Measurements from ENCODE around the gene BLOC1S1. TPM values are rescaled to one million over a fixed set of nuclear protein-coding genes. Genes with fewer than 3 reads are reported as not detected.

The BLOC1S1 gene
- total RNA-seq, 4 donors from 2014 or later, result 53.6 to 238 (median 140) TPM

GRCh38 chr12:55733021-55733555 is 17.2 kb downstream of the BLOC1S1 start:
- intact Hi-C loops (cut with DNase I; ENCODE audit: low total_unique reads), result no loop called here
- Histone ChIP-seq H3K4me3 (no peak overlapping the region), H3K36me3 (no peaks in the 10 kb centered on the region), H3K27me3 (no peaks in the 10 kb centered on the region), H3K9me3 (no peaks in the 10 kb centered on the region), H3K4me1 (peaks cover 0 to 5% of the 10 kb centered on the region in 2 donors), H3K27ac (no peak overlapping the region)
- TF ChIP-seq CTCF (IDR thresholded peaks at IDR 0.05) (no peak), POLR2A (IDR thresholded peaks at IDR 0.05) (no peak)
- DNase-seq, result no peak

DNA sequence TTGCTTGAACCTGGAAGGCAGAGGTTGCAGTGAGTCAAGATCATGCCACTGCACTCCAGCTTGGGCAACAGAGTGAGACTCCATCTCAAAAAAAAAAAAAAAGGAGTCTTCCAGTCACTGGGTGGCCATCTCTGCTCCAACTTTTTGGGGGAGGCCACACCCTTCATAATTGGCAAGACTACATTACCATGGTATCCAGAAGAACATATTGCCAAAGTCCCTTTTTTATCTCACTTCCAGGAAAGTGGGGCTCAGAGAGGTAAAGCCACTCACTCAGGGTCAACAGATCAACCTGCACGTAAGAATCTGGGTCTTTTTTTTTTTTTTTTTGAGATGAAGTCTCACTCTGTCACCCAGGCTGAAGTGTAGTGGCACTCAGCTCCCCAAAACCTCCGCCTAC is 18.0 kb downstream of the BLOC1S1 start:
- Histone ChIP-seq H3K9me3 (no peaks in the 10 kb centered on the region), H3K27ac (no peak overlapping the region), H3K27me3 (no peaks in the 10 kb centered on the region), H3K4me3 (no peak overlapping the region), H3K36me3 (no peaks in the 10 kb centered on the region), H3K4me1 (peaks cover 0 to 5% of the 10 kb centered on the region in 2 donors)
- TF ChIP-seq CTCF (IDR thresholded peaks at IDR 0.05) (no peak), POLR2A (IDR thresholded peaks at IDR 0.05) (no peak)
- DNase-seq, result no peak
- intact Hi-C loops (cut with DNase I; ENCODE audit: low total_unique reads), result no loop called here

DNA sequence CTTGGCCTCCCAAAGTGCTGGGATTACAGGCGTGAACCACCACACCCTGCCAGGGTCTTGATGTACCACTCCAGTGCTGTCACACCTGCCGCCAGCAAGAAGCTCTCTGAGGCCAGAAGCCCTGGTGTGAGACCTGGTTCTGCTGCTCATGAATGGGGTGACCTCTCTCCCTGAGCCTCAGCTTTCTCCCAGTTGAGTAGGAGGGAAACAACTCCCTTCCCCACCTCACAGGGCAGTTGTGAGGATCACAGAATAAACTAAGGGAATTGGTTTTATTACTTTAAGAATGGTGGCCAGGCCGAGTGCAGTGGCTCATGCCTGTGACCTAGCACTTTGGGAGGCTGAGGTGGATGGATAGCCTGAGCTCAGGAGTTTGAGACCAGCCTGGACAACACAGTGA is 18.7 kb downstream of the BLOC1S1 start:
- Histone ChIP-seq H3K9me3 (no peaks in the 10 kb centered on the region), H3K4me1 (peaks cover 0 to 5% of the 10 kb centered on the region in 2 donors), H3K27me3 (no peaks in the 10 kb centered on the region), H3K27ac (no peak overlapping the region), H3K36me3 (no peaks in the 10 kb centered on the region), H3K4me3 (no peak overlapping the region)
- no peak for DNase-seq
- intact Hi-C loops (cut with DNase I; ENCODE audit: low total_unique reads), result no loop called here
- no peak for TF ChIP-seq POLR2A (IDR thresholded peaks at IDR 0.05)
- TF ChIP-seq CTCF (IDR thresholded peaks at IDR 0.05), result no peak

DNA sequence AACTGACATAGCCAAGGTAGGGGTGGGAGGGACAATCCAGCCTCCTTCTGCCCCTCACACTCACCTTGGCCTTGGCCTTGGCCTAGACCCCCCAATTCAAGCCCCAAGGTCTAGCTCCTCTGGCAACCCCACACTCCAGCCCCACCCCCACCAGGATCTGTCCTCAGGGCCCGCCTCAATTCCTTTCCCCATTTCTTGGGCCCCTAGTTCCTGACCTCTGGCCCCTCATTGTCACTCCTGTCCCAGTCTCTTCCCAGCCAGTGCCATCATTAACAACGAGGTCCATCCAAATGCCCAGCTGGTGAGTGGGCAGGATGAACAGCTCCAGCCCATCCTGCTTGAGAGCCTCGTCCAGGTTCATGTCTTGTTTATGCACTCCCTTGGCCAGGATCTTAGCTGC is 20.2 kb downstream of the BLOC1S1 start:
- peaks cover 0 to 5% of the 10 kb centered on the region in 2 donors for H3K4me1 ChIP-seq
- H3K27ac ChIP-seq, result no peak overlapping the region
- intact Hi-C loops (cut with DNase I; ENCODE audit: low total_unique reads), result loop anchor here (5.0 kb wide), 1 partner anchor 206 kb away; no protein-coding TSS in a partner anchor
- DNase-seq, result no peak
- no peaks in the 10 kb centered on the region for H3K27me3 ChIP-seq
- no peaks in the 10 kb centered on the region for H3K36me3 ChIP-seq
- no peak overlapping the region for H3K4me3 ChIP-seq
- no peak for TF ChIP-seq POLR2A (IDR thresholded peaks at IDR 0.05)
- no peak for TF ChIP-seq CTCF (IDR thresholded peaks at IDR 0.05)
- H3K9me3 ChIP-seq, result no peaks in the 10 kb centered on the region

GRCh38 chr12:55736780-55737580 is 21.1 kb downstream of the BLOC1S1 start:
- peak in 1 of 2 donors; percentile 61 for DNase-seq
- H3K27ac ChIP-seq, result peak overlapping the region; percentile 86 to 87
- intact Hi-C loops (cut with DNase I; ENCODE audit: low total_unique reads), result loop anchor here (5.0 kb wide), 1 partner anchor 205 kb away; no protein-coding TSS in a partner anchor
- TF ChIP-seq CTCF (IDR thresholded peaks at IDR 0.05) (peak; percentile 54 to 68 (median 61)), POLR2A (IDR thresholded peaks at IDR 0.05) (no peak)
- peaks cover 0 to 5% of the 10 kb centered on the region in 2 donors for H3K4me1 ChIP-seq
- H3K4me3 ChIP-seq, result no peak overlapping the region
- no peaks in the 10 kb centered on the region for H3K36me3 ChIP-seq
- H3K9me3 ChIP-seq, result no peaks in the 10 kb centered on the region
- no peaks in the 10 kb centered on the region for H3K27me3 ChIP-seq

Data from uterus (tissue), 4 donors.